ENCODE results near the gene IL23R.

DNA sequence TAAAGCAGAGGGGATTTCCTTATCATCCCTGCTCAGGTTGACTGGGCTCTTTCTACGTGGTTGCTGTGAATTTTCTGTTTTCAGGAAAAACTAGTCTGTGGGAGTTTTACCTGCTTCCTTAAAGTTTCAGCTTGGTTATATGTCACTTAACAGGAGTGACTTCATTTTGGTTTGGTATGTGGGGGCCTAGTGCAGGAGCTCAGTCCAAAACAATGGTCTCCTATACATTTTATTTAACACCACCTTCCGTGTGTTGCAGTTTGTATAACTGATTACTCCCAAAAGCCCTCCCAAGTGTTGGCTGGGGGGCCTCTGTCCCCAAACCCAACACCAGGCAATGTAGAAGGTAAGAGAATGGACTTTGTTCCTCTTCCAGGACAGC is 5.3 kb downstream of the IL23R start:
- no peak for TF ChIP-seq POLR2A (IDR thresholded peaks at IDR 0.05)
- TF ChIP-seq, protein P1, sequence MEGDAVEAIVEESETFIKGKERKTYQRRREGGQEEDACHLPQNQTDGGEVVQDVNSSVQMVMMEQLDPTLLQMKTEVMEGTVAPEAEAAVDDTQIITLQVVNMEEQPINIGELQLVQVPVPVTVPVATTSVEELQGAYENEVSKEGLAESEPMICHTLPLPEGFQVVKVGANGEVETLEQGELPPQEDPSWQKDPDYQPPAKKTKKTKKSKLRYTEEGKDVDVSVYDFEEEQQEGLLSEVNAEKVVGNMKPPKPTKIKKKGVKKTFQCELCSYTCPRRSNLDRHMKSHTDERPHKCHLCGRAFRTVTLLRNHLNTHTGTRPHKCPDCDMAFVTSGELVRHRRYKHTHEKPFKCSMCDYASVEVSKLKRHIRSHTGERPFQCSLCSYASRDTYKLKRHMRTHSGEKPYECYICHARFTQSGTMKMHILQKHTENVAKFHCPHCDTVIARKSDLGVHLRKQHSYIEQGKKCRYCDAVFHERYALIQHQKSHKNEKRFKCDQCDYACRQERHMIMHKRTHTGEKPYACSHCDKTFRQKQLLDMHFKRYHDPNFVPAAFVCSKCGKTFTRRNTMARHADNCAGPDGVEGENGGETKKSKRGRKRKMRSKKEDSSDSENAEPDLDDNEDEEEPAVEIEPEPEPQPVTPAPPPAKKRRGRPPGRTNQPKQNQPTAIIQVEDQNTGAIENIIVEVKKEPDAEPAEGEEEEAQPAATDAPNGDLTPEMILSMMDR (IDR thresholded peaks at IDR 0.05): no peak
